HepG2 (cell line): ENCODE data around the gene MYOT. TPM values are rescaled to one million over a fixed set of nuclear protein-coding genes. Genes with fewer than 3 reads are reported as not detected.

Experiments used
- AHDC1 ChIP-seq: sonication (generic); formaldehyde crosslinking; IDR thresholded peaks from 2 replicates; pipeline ENCODE4 v1.5.1; 2020; ENCODE audit warnings: mild to moderate bottlenecking, missing genetic modification reagents, borderline replicate concordance
- FOXM1 ChIP-seq: sonication (generic); formaldehyde crosslinking; IDR thresholded peaks from 2 replicates; pipeline ENCODE4 v1.5.0; 2020; ENCODE audit warnings: missing genetic modification reagents
- KDM5B ChIP-seq: sonication (generic); formaldehyde crosslinking; IDR thresholded peaks from 2 replicates; pipeline ENCODE4 v1.4.0; 2020; ENCODE audit warnings: missing genetic modification reagents, mild to moderate bottlenecking, borderline replicate concordance
- SALL1 ChIP-seq: sonication (generic); formaldehyde crosslinking; IDR thresholded peaks from 2 replicates; pipeline ENCODE4 v1.8.0; 2022; ENCODE audit warnings: mild to moderate bottlenecking, missing genetic modification reagents
- SIX1 ChIP-seq: sonication (generic); formaldehyde crosslinking; IDR thresholded peaks from 2 replicates; pipeline ENCODE4 v1.4.0; 2020; ENCODE audit warnings: missing genetic modification reagents, borderline replicate concordance
- SMC3 ChIP-seq: IDR thresholded peaks from 2 replicates; pipeline ENCODE4 v1.6.1; 2011; ENCODE audit warnings: low read length, improper control_type of control experiment
- TEAD3 ChIP-seq: optimal IDR thresholded peaks from 2 replicates; pipeline ENCODE3; 2016; ENCODE audit warnings: borderline replicate concordance
- ZNF333 ChIP-seq: sonication (generic); formaldehyde crosslinking; IDR thresholded peaks from 2 replicates; pipeline ENCODE4 v1.4.0; 2020; ENCODE audit warnings: mild to moderate bottlenecking, missing genetic modification reagents, borderline replicate concordance
- polyA plus RNA-seq, 8 experiments: library from polyadenylated mRNA; depleted of rRNA in 3 of 8; stranded (reverse) in 7 of 8; unstranded in 1 of 8; fragments of >200 nt; fragmentation: Illumina TruSeq in 4 of 8; extraction: Trizol in 4 of 8; gene quantifications; 2 replicates each; pipeline versions ENCODE4 v1.2.1 to v1.2.3, GENCODE V29; 2011 to 2016; ENCODE audit warnings: low read depth in 4 of 8, missing spikeins in 1 of 8, mixed read lengths in 1 of 8; ENCODE audit not compliant: insufficient read depth in 1 of 8
- total RNA-seq, 5 experiments: library from RNA; depleted of rRNA; stranded (reverse); fragments of >200 nt; fragmentation: Illumina TruSeq; extraction: Trizol; gene quantifications; 2 replicates each; pipeline ENCODE4 v1.2.3, GENCODE V29; 2016; ENCODE audit warnings: low read depth in 1 of 5
- TF ChIP-seq, protein P1 (sequence below): sonication (generic); formaldehyde crosslinking; IDR thresholded peaks from 2 replicates; pipeline ENCODE4 v1.5.0; 2020; ENCODE audit warnings: mild to moderate bottlenecking, missing genetic modification reagents

The MYOT gene
- total and polyA plus RNA-seq, 2 of the 13 experiments (the other 11 are each of a cell fraction or from before 2014, with no cell fraction given), result not detected

- TF ChIP-seq SIX1, result no peak
- TF ChIP-seq FOXM1 (CRISPR knock-in tag), result no peak
- no peak for TF ChIP-seq SMC3
- no peak for TF ChIP-seq AHDC1 (CRISPR knock-in tag)
- no peak for TF ChIP-seq KDM5B
- TF ChIP-seq TEAD3, result no peak
- TF ChIP-seq, protein P1, sequence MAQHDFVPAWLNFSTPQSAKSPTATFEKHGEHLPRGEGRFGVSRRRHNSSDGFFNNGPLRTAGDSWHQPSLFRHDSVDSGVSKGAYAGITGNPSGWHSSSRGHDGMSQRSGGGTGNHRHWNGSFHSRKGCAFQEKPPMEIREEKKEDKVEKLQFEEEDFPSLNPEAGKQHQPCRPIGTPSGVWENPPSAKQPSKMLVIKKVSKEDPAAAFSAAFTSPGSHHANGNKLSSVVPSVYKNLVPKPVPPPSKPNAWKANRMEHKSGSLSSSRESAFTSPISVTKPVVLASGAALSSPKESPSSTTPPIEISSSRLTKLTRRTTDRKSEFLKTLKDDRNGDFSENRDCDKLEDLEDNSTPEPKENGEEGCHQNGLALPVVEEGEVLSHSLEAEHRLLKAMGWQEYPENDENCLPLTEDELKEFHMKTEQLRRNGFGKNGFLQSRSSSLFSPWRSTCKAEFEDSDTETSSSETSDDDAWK, result no peak
- TF ChIP-seq ZNF333, result no peak
- TF ChIP-seq SALL1, result no peak
These were observed 44.7 kb upstream of the MYOT start (continued) for GRCh38 chr5:137822984-137823383.
